Glomerular visceral epithelial cell (primary cell): ENCODE results near the gene BACH1.

ENCODE experiments used
- DNase-seq: peaks from one replicate; pipeline ENCODE4 v3.0.0-alpha.2; 2016; ENCODE audit errors: extremely low spot score

BACH1 gene

DNA sequence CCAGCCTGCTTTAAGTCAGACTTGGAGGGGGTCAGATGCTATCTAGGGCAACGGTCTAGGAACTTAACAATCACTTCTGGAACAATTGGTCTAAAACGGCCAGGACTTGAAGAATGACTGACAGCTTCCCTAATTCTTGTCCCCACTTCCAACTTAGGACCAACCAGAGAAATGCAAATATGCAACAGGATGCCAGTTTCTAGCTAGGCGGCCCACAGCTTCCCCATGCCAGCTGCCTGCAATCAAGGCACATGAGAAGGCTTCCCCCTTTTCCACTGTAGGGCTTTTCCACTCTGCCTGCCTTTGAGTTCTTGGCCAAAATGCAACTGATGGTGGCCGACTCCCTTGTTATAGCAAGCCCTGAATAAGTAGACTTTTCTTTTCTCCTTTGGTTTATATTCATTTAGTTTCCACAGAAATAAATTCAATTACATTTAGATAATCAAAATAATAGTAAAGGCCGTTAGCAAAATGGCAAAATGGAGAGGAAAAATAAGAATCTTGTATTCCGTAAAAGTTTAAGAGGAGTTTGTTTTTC, 80.9 kb downstream of the BACH1 start:
- DNase-seq = no peak

DNA sequence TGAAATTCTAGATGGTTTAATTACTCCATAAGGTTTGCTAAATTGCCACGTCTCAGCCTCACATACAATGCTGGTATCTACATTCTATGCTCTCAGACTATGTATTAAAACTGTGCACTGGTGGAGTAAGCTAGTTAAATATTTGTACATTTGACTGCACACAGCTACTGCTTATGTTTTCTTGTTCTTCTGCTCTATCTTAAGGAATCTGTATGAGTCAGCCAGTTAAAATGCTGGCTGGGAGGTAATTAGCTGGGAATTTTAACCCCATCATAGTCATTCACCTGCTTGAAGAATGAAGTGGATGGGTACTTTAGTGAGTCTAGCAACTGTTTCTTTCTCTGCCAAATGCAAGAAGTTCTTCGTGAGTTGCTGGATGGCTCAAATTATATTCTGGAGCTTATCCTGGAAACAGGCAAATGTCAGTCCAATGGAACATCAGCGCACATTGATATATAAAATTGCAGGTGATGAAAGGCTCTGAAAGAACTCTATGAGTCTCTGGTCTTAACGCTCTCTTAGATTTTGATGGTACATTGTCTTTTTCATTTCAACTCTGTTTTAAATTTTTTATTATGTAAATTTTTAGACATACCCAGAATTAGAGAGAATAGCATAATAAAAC, 83.4 kb downstream of the BACH1 start:
- peak; percentile 80 for DNase-seq

DNA sequence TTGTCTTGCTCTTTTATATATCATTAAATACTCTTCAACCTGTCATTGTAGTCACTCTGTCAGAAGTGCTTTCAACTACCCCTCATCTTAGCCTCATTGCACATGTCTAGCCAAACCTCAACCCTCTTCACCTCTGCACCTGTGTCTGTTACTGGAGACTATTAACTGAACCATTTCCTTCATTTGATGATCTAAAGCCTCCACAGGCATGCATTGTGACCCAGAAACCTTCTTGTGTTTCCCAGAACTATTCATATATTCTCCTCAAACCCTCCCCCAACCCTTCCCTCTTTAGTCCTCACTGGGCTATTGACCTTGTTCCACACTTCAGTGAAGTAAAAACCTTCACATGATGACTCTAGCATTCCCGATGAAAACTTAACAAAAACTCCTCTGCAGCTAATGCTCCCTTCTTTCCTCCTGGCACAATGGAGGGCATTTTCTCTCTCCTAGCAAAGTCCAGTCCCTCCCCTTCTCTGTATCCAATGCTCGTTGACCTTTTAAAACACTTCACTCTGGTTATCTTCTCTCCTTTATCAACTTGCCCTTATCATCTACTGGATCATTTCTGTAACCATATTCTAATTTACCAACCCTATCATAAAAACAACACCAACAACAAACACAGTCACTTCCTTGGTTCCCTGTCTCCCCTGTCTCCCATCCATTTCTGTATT, 86.1 kb downstream of the BACH1 start:
- DNase-seq = no peak

DNA sequence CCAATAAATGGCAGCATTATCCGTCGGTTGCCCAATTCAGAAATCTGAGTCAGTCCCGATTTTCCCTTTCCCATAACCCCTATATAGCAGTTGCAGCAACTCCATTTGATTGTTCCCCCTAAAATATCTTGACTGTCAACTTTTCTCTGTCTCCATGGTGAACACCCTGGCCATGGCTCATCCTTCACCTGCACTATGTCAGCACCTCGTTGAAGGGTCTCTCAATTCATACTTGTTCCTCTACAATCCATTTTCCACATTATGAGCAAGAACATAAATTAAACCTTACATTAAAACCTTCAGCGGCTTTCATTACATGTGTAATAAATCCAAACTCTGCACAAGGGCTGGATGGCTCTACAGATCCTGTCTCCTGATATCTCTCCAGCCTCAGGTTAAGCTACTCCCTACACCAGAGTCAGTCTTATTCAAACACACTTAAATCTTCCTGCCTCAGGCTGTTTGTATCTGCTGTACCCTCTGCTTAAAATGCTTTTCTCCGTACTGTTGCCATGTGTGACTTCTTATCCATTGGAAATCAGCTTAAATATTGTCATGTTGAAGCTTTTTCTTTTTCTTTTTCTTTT, 87.3 kb downstream of the BACH1 start:
- no peak for DNase-seq

DNA sequence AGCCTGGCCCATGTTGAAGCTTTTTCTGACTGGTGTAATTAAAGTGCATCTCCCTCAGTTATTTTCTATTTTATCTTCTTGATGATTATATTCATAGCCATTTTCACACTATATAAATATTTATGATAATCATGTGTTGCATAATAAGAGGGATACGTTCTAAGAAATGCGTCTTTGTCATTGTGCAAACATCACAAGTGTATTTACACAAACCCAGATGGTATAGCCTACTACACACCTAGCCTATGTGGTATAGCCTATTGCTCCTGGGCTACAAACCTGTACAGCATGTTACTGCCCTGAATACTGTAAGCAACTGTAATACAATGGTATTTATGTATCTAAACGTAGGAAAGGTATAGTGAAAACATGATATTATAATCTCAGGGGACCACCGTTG, 88.1 kb downstream of the BACH1 start:
- DNase-seq = no peak

DNA sequence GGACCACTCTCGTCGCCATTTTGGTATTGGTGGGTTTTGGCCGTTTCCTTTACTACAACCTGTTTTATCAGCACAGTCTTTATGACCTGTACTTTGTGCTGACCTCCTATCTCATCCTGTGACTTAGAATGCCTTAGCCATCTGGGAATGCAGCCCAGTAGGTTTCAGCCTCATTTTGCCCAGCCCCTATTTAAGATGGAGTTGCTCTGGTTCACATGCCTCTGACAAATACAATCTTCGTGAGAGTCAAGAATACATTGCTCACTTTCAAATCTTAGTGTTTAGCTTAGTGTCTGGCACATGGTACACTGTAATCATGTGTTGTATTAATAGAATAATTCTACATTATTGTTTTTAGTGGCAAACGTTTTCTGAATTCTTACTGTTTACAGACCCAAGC, 88.9 kb downstream of the BACH1 start:
- no peak for DNase-seq

DNA sequence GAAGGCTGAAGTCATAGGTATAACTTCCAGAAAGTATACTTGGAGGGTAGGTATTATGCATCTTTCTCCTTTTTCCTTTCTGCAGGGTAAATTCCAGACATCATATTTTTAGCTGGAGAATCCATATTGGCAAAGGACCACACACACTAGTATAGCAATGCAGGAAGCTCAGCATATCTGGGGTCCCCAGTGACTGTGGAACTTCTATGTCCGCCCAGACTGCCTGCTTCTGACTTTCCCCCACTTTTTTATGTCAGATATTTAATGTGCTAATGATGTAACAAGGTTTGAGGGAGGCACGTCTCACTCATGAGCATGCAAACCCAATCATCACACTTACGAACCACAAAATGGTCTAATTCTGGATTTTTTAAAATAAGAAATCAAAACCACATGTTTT, 90.4 kb downstream of the BACH1 start:
- DNase-seq = no peak

DNA sequence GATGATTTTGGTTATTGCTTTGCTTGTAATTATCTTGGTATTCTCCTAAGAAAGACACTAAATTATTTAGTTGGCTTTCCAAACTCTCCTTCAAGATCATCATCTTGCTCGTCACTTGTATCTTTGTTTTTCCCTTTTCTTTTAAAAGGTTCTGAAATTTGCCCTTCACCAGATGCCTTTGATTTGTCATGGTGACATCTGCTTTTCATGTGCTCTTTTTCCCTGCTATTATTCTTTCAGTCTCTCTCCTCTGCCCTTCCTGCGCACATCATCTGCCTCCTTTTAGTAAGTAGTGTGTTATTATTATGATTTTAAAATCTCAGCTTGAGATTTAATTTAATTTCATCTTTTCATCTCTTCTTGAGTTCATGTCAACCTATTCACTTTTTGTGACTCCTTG, 92.1 kb downstream of the BACH1 start:
- no peak for DNase-seq

DNA sequence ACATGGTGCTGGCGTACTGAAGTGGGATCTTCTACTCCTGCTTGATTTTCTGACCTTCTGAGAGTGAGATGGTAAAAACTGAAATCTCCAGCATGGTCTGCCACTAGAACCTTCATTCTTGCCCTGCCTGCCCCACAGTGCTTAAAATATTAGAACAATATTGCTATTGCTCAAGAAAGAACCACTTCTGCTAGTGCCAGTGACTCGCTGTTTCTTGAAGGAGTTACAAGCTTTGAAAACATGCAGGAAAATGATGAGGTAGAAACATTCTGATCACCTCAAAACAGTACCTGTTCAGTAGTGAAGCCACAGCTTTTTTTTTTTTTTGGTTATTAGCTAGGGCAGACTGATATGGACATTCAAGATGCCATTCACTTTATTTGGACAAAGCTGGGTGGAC, 95.3 kb downstream of the BACH1 start:
- no peak for DNase-seq
